DOHH2 (cell line): ENCODE measurements around the gene MT1M.

Experiments
- H3F3A ChIP-seq: fragments of 200-600 bp; sonication (generic), shearing (Covaris generic); 2 replicates; pipeline ENCODE4 v1.6.0; 2016; ENCODE audit warnings: antibody characterized with exemption, mild to moderate bottlenecking; ENCODE audit not compliant: control insufficient read depth, insufficient read depth
- H3K27ac ChIP-seq: fragments of 200-600 bp; sonication (generic); 2 replicates; pipeline ENCODE4 v1.5.1; 2014; ENCODE audit warnings: low read depth, mild to moderate bottlenecking, low read length, moderate library complexity
- H3K27me3 ChIP-seq: fragments of 200-600 bp; sonication (generic); 2 replicates; pipeline ENCODE4 v1.6.1; 2014; ENCODE audit warnings: mild to moderate bottlenecking, low read length, mixed read lengths; ENCODE audit not compliant: control insufficient read depth
- H3K36me3 ChIP-seq: fragments of 200-600 bp; sonication (generic); 2 replicates; pipeline ENCODE4 v1.6.1; 2014; ENCODE audit warnings: mild to moderate bottlenecking, low read length, moderate library complexity, mixed read lengths; ENCODE audit not compliant: control insufficient read depth
- H3K4me1 ChIP-seq: fragments of 200-600 bp; sonication (generic); 2 replicates; pipeline ENCODE4 v1.6.1; 2014; ENCODE audit warnings: mild to moderate bottlenecking, low read length, mixed read lengths; ENCODE audit not compliant: control insufficient read depth
- H3K4me2 ChIP-seq: fragments of 200-600 bp; sonication (generic); 2 replicates; pipeline ENCODE4 v1.6.0; 2014; ENCODE audit warnings: mild to moderate bottlenecking, low read length, moderate library complexity
- H3K4me3 ChIP-seq: fragments of 200-600 bp; sonication (generic); 2 replicates; pipeline ENCODE4 v1.5.1; 2014; ENCODE audit warnings: mild to moderate bottlenecking, low read length, mixed read lengths
- H3K79me2 ChIP-seq: fragments of 200-600 bp; sonication (generic); 2 replicates; pipeline ENCODE4 v1.6.1; 2014; ENCODE audit warnings: mild to moderate bottlenecking, low read length, mixed read lengths; ENCODE audit not compliant: control insufficient read depth
- H3K9me2 ChIP-seq: fragments of 200-600 bp; sonication (generic); replicated peaks from 2 replicates; pipeline ENCODE4 v1.6.1; 2014; ENCODE audit warnings: mild to moderate bottlenecking, low read length, mixed read lengths; ENCODE audit not compliant: control insufficient read depth
- H3K9me3 ChIP-seq: fragments of 200-600 bp; sonication (generic); 2 replicates; pipeline ENCODE4 v1.6.1; 2014; ENCODE audit warnings: antibody characterized with exemption, low read length, mixed read lengths; ENCODE audit not compliant: control insufficient read depth, insufficient read depth
- H4K20me1 ChIP-seq: fragments of 200-600 bp; sonication (generic); 2 replicates; pipeline ENCODE4 v1.6.0; 2014; ENCODE audit warnings: low read depth, mild to moderate bottlenecking, antibody characterized with exemption, low read length, moderate library complexity; ENCODE audit not compliant: control insufficient read depth, insufficient read depth
- EZH2phosphoT487 ChIP-seq: fragments of 200-600 bp; sonication (generic); IDR thresholded peaks from 2 replicates; pipeline ENCODE4 v1.6.1; 2017; ENCODE audit warnings: borderline replicate concordance, mild to moderate bottlenecking, antibody characterized with exemption, low read length, moderate library complexity, mixed read lengths
- TF ChIP-seq, protein P1 (sequence below): fragments of 200-600 bp; sonication (generic); IDR thresholded peaks from one replicate; pipeline ENCODE4 v1.5.1; 2014; ENCODE audit warnings: antibody characterized with exemption, mild to moderate bottlenecking, low read depth, low read length; ENCODE audit not compliant: poor library complexity, severe bottlenecking

Gene MT1M

DNA sequence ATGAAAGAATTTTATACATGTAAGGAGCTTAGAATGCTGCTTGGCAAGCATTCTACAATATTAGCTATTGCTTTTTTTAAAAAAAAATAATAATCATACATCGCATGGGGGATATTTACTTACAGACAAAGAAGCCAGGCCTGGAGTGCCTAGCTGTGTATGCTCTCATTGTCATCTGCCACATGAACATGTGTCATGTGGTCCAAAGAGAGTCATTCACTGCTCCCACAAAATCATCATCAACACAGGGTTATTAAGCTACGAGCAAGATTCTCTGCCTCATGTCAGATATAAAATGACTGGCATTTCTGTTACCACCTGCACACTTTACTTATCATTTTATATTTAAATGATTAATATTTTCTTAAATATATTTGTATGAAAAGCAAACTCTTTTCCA lies 8.8 kb upstream of the MT1M start:
- Histone ChIP-seq H3K27me3 (peaks cover 18% of the 10 kb centered on the region), H3K9me2 (no peaks in the 10 kb centered on the region), H3K36me3 (no peaks in the 10 kb centered on the region), H4K20me1 (no peaks in the 10 kb centered on the region), H3K9me3 (no peaks in the 10 kb centered on the region), H3F3A (no peaks in the 10 kb centered on the region), H3K4me3 (no peak overlapping the region), H3K79me2 (no peaks in the 10 kb centered on the region), H3K4me1 (no peaks in the 10 kb centered on the region), H3K4me2 (no peak overlapping the region), H3K27ac (no peak overlapping the region)
- TF ChIP-seq, protein P1, sequence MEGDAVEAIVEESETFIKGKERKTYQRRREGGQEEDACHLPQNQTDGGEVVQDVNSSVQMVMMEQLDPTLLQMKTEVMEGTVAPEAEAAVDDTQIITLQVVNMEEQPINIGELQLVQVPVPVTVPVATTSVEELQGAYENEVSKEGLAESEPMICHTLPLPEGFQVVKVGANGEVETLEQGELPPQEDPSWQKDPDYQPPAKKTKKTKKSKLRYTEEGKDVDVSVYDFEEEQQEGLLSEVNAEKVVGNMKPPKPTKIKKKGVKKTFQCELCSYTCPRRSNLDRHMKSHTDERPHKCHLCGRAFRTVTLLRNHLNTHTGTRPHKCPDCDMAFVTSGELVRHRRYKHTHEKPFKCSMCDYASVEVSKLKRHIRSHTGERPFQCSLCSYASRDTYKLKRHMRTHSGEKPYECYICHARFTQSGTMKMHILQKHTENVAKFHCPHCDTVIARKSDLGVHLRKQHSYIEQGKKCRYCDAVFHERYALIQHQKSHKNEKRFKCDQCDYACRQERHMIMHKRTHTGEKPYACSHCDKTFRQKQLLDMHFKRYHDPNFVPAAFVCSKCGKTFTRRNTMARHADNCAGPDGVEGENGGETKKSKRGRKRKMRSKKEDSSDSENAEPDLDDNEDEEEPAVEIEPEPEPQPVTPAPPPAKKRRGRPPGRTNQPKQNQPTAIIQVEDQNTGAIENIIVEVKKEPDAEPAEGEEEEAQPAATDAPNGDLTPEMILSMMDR = no peak
- TF ChIP-seq EZH2phosphoT487 = no peak

DNA sequence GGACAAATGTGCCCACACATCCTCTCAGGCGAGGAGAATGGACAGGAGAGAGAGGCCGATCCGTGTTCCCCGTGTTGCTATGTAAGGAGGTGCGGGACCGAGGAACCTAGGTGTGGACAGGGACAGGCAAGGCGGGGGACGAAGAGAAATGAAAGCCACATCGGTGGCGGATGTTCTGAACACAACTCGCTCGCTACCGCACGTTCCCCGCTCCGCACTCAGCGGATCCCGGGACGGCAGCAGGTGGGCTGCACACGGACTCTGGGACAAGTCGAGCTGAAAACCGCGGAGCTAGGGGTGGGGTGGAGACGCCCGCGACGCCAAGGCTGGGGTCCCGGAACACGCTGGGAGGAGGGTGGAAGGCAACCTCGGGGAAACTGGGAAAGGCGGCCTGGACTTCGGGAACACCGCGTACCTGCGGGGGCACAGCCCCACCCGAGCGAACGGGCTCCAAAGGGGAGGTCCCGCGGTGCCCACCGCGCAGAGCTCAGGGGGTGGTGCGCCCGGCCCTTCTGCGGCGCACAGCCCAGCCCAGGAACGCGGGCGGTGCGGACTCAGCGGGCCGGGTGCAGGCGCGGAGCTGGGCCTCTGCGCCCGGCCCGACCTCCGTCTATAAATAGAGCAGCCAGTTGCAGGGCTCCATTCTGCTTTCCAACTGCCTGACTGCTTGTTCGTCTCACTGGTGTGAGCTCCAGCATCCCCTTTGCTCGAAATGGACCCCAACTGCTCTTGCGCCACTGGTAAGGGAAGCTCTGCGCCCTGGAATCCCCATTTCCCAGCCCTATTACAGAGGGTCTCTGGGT lies 7.1 kb upstream of the MT1M start, which contains the start of gene MT1E:
TSS of gene MT1E (plus strand) at position 642 of the 803 bp plus-strand sequence. CDS start at position 713, 71 bp downstream.
- Histone ChIP-seq H3K4me3 (no peak within 1 kb of the TSS), H3K4me1 (no peaks in the 10 kb centered on the region), H3K9me2 (no peaks in the 10 kb centered on the region), H3F3A (no peaks in the 10 kb centered on the region), H3K4me2 (no peak within 1 kb of the TSS), H3K36me3 (no peaks in the 10 kb centered on the region), H3K9me3 (no peaks in the 10 kb centered on the region), H4K20me1 (no peaks in the 10 kb centered on the region), H3K27ac (no peak within 1 kb of the TSS), H3K79me2 (no peaks in the 10 kb centered on the region), H3K27me3 (peaks cover 18% of the 10 kb centered on the region)
- TF ChIP-seq, protein P1 = no peak
- TF ChIP-seq EZH2phosphoT487 = no peak

DNA sequence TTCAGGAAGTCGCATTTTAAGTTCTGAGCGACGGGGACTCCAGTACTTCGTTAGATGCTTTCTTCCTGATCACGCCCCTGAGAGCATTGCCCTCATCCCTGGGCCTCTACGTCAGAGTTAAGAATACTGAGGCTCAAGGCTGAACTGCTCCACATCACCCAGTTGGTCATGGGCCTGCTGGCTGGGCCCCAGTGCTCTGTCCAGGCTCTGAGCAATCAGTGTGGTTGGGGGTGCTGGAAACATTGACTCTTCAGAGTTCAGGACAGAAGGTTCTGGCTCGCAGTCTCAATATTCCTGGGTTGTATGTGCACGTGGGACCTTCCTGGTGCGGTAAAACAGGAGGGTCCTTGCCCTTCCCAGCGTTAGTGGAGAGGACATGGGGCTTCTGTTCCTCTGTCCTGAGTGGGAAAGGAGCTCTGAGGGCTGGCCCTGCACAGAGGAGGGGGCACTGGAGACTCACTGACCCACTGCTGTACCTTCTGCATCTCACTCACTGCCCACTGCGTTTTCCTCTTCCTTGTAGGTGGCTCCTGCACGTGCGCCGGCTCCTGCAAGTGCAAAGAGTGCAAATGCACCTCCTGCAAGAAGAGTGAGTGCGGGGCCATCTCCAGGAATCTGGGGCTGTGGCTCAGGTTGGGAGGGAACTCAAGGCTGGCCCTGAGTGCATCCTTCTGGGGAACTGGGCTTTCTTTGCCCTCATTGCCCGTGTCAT lies 6.4 kb upstream of the MT1M start:
- Histone ChIP-seq H3K36me3 (no peaks in the 10 kb centered on the region), H3K27ac (no peak overlapping the region), H3K9me2 (no peaks in the 10 kb centered on the region), H4K20me1 (no peaks in the 10 kb centered on the region), H3K4me2 (no peak overlapping the region), H3K4me1 (no peaks in the 10 kb centered on the region), H3K27me3 (peaks cover 18% of the 10 kb centered on the region), H3F3A (no peaks in the 10 kb centered on the region), H3K9me3 (no peaks in the 10 kb centered on the region), H3K4me3 (no peak overlapping the region), H3K79me2 (no peaks in the 10 kb centered on the region)
- no peak for TF ChIP-seq EZH2phosphoT487
- TF ChIP-seq, protein P1 = no peak
